ENCODE measurements around the gene PLA2G4A.
"Not testable (repeated sequence)": the region's sequence is repeated elsewhere in the genome, so short reads cannot be mapped to it uniquely, and the experiment has no call there.

Gene PLA2G4A

DNA sequence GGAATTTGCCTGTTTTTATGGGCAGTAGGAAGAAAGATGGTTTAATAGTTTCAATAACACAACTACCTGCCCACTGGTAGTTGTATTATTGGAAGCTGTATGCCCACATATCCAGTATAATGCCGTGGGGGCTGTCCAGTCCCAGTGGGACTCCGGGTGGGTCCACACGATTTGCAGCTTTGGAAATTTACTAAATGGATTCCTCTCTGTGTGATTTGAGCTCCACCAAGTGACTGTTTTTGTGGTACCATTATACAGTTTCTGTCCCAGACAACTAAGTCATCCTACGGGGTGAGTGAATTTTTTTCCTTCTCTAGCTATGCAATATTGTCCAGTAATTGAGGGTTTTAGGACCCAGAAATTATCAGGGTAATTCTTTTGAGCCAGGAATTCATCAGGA, 86.8 kb downstream of the PLA2G4A start:
- in situ Hi-C loops (cut with HindIII; ENCODE audit: low sequenced_read_pairs) = no loop called here

GRCh38 chr1:186917106-186917786, 88.5 kb downstream of the PLA2G4A start:
- in situ Hi-C loops (cut with HindIII; ENCODE audit: low sequenced_read_pairs) = not testable (repeated sequence)

GRCh38 chr1:186921386-186921785, 92.6 kb downstream of the PLA2G4A start:
- in situ Hi-C loops (cut with HindIII; ENCODE audit: low sequenced_read_pairs) = not testable (repeated sequence)

DNA sequence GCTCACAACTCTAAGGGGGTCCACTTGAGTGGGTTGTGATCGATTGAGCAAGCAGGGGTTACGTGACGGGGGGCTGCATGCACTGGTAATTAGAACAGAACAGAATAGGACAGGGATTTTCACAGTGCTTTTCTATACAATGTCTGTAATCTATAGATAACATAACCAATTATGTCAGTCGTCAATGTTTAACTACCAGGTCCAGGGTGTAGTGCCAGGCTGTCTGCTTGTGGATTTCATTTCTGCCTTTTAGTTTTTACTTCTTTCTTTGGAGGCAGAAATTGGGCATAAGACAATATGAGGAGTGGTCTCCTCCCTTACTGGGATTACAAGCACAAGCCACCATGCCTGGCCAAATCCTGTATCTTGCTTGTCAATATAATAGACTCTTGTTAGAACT, 94.1 kb downstream of the PLA2G4A start:
- in situ Hi-C loops (cut with HindIII; ENCODE audit: low sequenced_read_pairs) = not testable (repeated sequence)

GRCh38 chr1:186923486-186923885, 94.7 kb downstream of the PLA2G4A start:
- in situ Hi-C loops (cut with HindIII; ENCODE audit: low sequenced_read_pairs) = no loop called here

DNA sequence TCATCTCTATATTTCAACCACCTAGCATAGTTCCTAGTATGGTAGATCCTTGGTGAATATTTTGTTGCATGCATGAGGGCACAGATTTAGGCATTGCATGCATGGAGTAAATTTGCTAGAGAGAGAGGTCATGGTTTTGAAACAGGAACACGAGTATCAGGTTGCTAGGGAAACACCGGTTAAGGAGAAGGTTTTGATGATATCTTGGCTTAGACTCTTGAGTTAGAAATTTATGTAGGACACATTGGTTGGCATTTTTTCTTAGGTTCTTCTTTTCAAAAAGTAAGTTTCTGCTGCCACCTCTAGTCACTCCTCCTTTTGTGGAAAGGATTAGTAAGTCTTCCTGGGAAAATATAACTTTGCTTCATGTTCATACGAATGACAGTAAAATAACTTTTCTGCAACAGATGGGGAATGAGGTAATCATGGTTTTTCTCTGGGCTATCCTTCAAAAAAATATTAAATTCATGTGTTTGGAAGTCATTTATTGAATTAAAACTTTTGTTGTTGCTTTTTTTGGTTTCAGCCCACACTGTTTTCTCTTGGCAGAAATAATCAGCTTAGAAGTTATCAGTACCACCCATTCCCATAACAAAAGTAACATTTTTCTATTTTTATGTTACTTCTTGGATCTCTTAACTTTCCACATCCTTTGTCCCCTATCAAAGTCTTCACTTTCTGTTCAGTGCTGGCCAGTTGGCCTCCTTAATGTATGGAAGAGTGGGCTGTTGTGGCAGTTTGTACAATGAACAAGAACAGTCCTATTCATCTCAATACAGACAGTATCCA, 97.3 kb downstream of the PLA2G4A start:
- in situ Hi-C loops (cut with HindIII; ENCODE audit: low sequenced_read_pairs) = no loop called here

DNA sequence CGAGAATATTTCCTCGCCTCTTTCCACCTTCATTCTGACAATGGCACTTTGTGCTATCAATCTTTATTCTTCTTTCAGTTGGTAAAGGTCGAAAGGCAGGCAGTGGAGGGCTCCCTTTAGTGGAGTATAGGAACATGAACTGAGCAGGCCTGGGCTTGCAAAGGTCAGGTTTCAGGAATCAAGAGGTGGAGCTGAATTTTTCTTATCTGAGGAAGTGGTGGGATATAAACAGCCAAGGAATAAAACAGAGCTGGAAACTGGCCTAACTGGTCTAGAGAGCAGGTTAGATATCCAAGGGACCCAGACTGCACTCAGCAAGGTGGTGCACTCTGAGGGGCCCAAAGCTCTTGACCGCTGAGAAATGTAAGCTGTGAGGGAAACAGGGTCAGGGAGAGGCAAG, 99.1 kb downstream of the PLA2G4A start:
- in situ Hi-C loops (cut with HindIII; ENCODE audit: low sequenced_read_pairs) = no loop called here

DNA sequence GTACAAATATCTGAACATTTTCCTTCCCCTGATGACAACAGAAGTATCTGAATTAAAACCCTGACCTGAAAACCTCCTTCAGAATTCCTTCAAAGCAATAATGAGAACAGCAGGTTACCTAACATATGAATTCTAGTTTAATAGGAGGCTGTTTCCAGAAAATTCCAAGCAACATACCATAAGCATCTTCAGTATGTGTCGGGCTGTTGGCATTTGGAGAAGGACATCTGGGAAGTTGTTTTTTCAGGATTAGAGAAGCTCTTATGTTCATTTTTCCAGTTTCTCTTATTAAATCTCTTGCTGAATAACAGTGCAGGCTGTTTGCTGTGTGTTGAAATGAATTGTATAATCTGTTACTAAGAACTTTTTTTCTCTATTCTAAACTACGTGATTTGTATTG, 101.5 kb downstream of the PLA2G4A start:
- in situ Hi-C loops (cut with HindIII; ENCODE audit: low sequenced_read_pairs) = no loop called here

DNA sequence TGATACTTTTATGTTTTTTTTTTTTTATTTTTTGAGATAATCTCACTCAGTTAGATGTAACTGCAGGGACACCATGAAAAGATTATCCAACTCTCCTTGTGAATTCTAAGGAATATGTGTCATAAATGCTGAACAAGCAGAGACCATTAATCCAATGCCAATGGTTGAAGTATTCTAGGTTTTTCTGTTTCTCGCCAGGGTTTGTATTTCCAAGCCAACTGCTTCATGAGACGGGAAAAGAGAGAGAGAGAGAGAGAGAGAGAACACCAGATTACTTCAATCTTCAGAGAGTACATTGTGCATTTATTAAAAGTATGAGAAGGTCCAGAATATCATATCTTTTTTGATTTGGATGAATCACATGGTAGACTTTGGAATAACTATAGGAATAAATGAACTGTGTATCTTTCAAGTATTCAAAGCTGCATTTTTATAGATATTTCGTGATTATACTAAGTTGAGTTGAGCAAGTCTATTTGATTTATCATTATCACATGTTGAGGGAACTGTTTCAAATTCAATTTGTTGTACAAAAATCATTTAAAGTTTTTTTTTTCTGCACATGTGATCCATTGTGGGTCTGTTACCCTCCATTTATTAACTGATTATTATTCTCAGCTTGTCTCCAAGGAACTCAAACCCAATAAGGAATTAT, 108.4 kb downstream of the PLA2G4A start:
- in situ Hi-C loops (cut with HindIII; ENCODE audit: low sequenced_read_pairs) = no loop called here

- in situ Hi-C loops (cut with HindIII; ENCODE audit: low sequenced_read_pairs) = no loop called here
Observed at GRCh38 chr1:186943891-186944686, 115.3 kb downstream of the PLA2G4A start.

DNA sequence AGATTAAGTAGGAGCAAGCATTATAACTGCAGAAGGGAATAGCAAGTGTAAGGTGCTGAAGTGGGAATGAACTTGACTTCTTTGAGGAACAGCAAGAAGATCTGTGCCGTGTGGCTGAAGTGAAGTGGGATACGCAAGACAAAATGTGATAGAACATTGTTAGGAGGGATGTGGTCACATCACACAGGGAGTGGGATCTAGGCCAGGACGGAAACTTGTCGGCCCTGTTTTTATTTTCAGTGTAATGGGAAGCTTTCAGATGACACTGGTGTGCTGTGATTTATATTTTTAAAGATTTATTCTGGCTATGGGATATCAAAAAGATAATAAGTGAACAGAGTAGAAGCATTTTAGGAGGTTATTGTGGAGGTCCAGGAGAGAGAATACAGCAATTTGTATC, 116.4 kb downstream of the PLA2G4A start:
- in situ Hi-C loops (cut with HindIII; ENCODE audit: low sequenced_read_pairs) = no loop called here

DNA sequence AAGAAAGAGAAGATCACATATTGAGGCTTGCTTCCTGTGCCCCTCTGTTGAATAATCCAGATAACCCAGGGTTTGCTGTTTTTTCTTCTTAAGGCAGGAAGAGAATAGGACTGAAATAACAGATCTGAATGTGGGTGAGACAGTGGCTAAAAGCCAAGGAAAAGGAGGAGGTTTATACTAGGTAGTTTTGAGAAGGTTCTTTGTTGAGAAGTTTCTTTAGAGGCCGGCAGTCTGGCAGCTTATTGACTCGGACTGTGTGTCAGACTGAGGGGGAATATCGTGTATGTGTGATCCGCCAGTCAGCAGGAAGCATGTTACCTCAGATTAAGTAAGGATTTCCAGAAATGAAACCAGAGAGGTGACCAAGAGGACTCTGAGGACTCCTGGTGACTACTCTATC, 119.8 kb downstream of the PLA2G4A start:
- in situ Hi-C loops (cut with HindIII; ENCODE audit: low sequenced_read_pairs) = no loop called here

- in situ Hi-C loops (cut with HindIII; ENCODE audit: low sequenced_read_pairs) = no loop called here
Observed at GRCh38 chr1:186949173-186949572, 120.4 kb downstream of the PLA2G4A start.

- in situ Hi-C loops (cut with HindIII; ENCODE audit: low sequenced_read_pairs) = no loop called here
Observed at GRCh38 chr1:186950547-186950946, 121.8 kb downstream of the PLA2G4A start.

- in situ Hi-C loops (cut with HindIII; ENCODE audit: low sequenced_read_pairs) = no loop called here
Observed at GRCh38 chr1:186953876-186954275, 125.1 kb downstream of the PLA2G4A start.

DNA sequence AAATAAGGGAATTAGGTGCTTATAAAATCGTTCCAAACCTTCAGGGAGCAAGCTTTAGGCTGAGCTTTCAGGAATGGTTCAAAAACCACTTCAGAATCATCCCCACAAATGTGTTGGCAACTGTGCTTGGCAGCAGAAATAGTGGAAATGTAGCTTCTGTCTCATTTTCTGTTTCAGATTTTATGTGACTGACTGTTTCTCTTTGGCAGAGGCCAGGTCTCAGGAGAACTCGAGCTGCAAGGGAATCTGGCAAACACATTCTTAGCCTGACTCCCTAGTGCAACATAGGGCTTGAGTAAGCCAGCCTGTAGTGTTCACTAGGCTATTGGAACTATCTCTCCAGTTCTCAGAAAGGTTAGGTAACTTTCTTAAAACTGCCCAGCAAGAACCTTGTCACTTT, 128.6 kb downstream of the PLA2G4A start:
- in situ Hi-C loops (cut with HindIII; ENCODE audit: low sequenced_read_pairs) = no loop called here

DNA sequence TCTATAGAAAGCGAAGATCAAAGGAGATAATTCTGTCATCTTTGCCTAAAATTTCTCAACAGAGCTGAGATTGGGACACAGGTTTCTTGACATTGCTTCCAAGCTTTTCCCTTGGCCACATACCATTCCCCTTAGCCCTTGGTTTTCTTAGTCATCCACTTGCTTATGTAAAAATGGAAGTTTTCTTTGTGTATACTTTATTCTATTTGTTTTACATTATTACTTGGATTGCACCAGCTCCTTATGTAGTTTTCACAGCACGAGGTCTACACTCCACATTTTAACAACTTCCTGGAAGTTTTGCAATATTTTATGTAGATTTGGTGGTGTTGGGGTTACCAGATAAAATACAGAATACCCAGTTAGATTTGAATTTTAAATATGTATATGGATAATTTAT, 129.8 kb downstream of the PLA2G4A start:
- in situ Hi-C loops (cut with HindIII; ENCODE audit: low sequenced_read_pairs) = no loop called here

DNA sequence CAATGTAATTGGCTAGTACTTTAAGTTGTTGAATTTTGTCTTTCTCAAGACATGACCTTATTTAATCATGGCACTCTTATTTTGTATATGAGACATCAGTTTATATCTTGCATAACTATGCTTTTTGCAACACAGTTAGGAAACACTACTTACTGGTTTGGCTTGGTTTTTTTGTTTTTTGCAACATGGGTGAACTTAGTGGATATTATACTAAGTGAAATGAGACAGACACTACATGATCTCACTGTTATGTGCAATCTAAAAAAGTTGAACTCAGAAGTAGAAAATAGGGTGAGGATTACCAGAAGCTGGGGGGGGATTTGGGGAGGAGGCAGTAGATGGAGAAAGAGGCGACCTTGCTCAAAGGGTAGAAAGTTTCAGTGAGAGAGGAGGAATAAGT, 132.1 kb downstream of the PLA2G4A start:
- in situ Hi-C loops (cut with HindIII; ENCODE audit: low sequenced_read_pairs) = no loop called here

- in situ Hi-C loops (cut with HindIII; ENCODE audit: low sequenced_read_pairs) = no loop called here
Observed at GRCh38 chr1:186965847-186966246, 137.1 kb downstream of the PLA2G4A start.

- in situ Hi-C loops (cut with HindIII; ENCODE audit: low sequenced_read_pairs) = no loop called here
Observed at GRCh38 chr1:186966456-186966855, 137.7 kb downstream of the PLA2G4A start.

Measured in DLD1 (cell line).